Body of pancreas (tissue), 4 donors: Measurements from ENCODE around the gene KMT2D. TPM values are rescaled to one million over a fixed set of nuclear protein-coding genes. Genes with fewer than 3 reads are reported as not detected.

Experiments used
- ATAC-seq: fragments of 150-250 bp; one replicate; pipeline ENCODE4 v1.9.1; 2016
- DNase-seq, 4 donors: peaks; one replicate each; pipeline ENCODE4 v3.0.0-alpha.2; 2019
- H3K27ac ChIP-seq, 4 donors: fragments of 200-600 bp; sonication (generic); 1 replicate in 3 of 4; 2 replicates in 1 of 4; pipeline versions ENCODE4 v1.5.1 to v1.6.1; 2016 to 2019; ENCODE audit warnings: mild to moderate bottlenecking in 1 of 4, mixed read lengths in 1 of 4, moderate library complexity in 1 of 4
- H3K27me3 ChIP-seq, 2 donors: fragments of 200-600 bp; sonication (generic); one replicate each; pipeline ENCODE4 v1.6.0; 2016; ENCODE audit warnings: mild to moderate bottlenecking in 1 of 2
- H3K36me3 ChIP-seq, 2 donors: fragments of 200-600 bp; sonication (generic); replicated peaks in 1 of 2; 2 replicates each; pipeline ENCODE4 v1.5.1; 2016; ENCODE audit warnings: low read depth in 2 of 2; ENCODE audit not compliant: insufficient read depth in 1 of 2
- H3K4me1 ChIP-seq: fragments of 200-600 bp; sonication (generic); one replicate; pipeline ENCODE4 v1.6.0; 2016
- H3K4me3 ChIP-seq, 2 donors: fragments of 200-600 bp; sonication (generic); 1 replicate in 1 of 2; 2 replicates in 1 of 2; pipeline ENCODE4 v1.5.1; 2016 to 2019
- H3K9me3 ChIP-seq, 3 donors: fragments of 200-600 bp; sonication (generic); 1 replicate in 2 of 3; 2 replicates in 1 of 3; pipeline ENCODE4 v1.5.1; 2016
- CTCF ChIP-seq, 7 experiments: fragments of 450-650 bp in 4 of 7; fragments of 200-600 bp in 3 of 7; sonication (generic) in 3 of 7; IDR thresholded peaks; one replicate each; pipeline ENCODE4 v1.5.1; 2016 to 2019; ENCODE audit warnings: antibody characterized with exemption in 7 of 7
- POLR2A ChIP-seq, 3 donors: fragments of 450-650 bp; IDR thresholded peaks; one replicate each; pipeline ENCODE4 v1.6.1; 2016; ENCODE audit warnings: antibody characterized with exemption in 3 of 3, mild to moderate bottlenecking in 2 of 3
- WGBS, 2 donors: methylation state at CpG; one replicate each; pipeline ENCODE4 v1.1.5; 2017; 5-methylcytosine and 5-hydroxymethylcytosine counted together
- intact Hi-C: fragments of 100-400 bp; cut with DNase I; formaldehyde crosslinking; loops from one replicate; pipeline ENCODE4 v1.15.1; 2023
- total RNA-seq, 2 donors: library from RNA; depleted of rRNA; stranded (reverse); fragments of >200 nt; gene quantifications; one replicate each; pipeline ENCODE4 v1.1.0, GENCODE V29; 2016

Gene KMT2D
- total RNA-seq, 2 donors from 2014 or later, result 38.4 to 51.1 TPM

GRCh38 chr12:49097381-49097780 lies 36.8 kb upstream of the KMT2D start:
- TF ChIP-seq CTCF (IDR thresholded peaks at IDR 0.05) (no peak), POLR2A (IDR thresholded peaks at IDR 0.05) (no peak)
- DNase-seq, result no peak
- no peak for ATAC-seq
- Histone ChIP-seq H3K9me3 (no peaks in the 10 kb centered on the region), H3K27me3 (peaks cover 0 to 24% of the 10 kb centered on the region in 2 donors), H3K36me3 (peaks cover 0 to 9% of the 10 kb centered on the region in 2 donors), H3K4me3 (no peak overlapping the region), H3K4me1 (peaks cover 15% of the 10 kb centered on the region), H3K27ac (no peak overlapping the region)
- WGBS, 2 donors, result 71% methylated on average over 3 of the region's 3 CpGs; no CpG with 5 or more reads in 1 of the 2 donors
- intact Hi-C loops, result no loop called here

GRCh38 chr12:49094975-49095365 lies 34.4 kb upstream of the KMT2D start:
- intact Hi-C loops, result no loop called here
- Histone ChIP-seq H3K27ac (no peak overlapping the region), H3K4me1 (peaks cover 39% of the 10 kb centered on the region), H3K9me3 (no peaks in the 10 kb centered on the region), H3K36me3 (no peaks in the 10 kb centered on the region), H3K27me3 (peaks cover 3 to 46% of the 10 kb centered on the region in 2 donors), H3K4me3 (no peak overlapping the region)
- ATAC-seq (no peak), DNase-seq (no peak)
- WGBS, 2 donors, result 52 to 62% methylated on average over 2 of the region's 2 CpGs
- TF ChIP-seq CTCF (IDR thresholded peaks at IDR 0.05), result no peak
- no peak for TF ChIP-seq POLR2A (IDR thresholded peaks at IDR 0.05)

GRCh38 chr12:49094160-49094974 lies 33.8 kb upstream of the KMT2D start, which contains the start of gene DHH:
TSS of gene DHH (minus strand) at chr12:49094801. CDS start at chr12:49094512, 289 bp downstream.
- H3K9me3 ChIP-seq, result no peaks in the 10 kb centered on the region
- H3K27me3 ChIP-seq, result peaks cover 6 to 51% of the 10 kb centered on the region in 2 donors
- no peak for TF ChIP-seq CTCF (IDR thresholded peaks at IDR 0.05)
- TF ChIP-seq POLR2A (IDR thresholded peaks at IDR 0.05), result no peak
- H3K36me3 ChIP-seq, result no peaks in the 10 kb centered on the region
- no peak within 1 kb of the TSS for H3K27ac ChIP-seq
- intact Hi-C loops, result no loop called here
- WGBS, 2 donors, result 2% methylated on average over 19 to 49 of the region's 49 CpGs
- peak; percentile 12 for ATAC-seq
- peak in 3 of 4 donors; percentile 28 to 40 (median 31) for DNase-seq
- H3K4me3 ChIP-seq, result no peak within 1 kb of the TSS
- peaks cover 44% of the 10 kb centered on the region for H3K4me1 ChIP-seq

- H3K27me3 ChIP-seq, result peaks cover 6 to 56% of the 10 kb centered on the region in 2 donors
- 6 to 7% methylated on average over 9 of the region's 9 CpGs for WGBS, 2 donors
These were observed 33.2 kb upstream of the KMT2D start for GRCh38 chr12:49093792-49094159.

More at GRCh38 chr12:49093792-49094159, 33.2 kb upstream of the KMT2D start:
- H3K27ac ChIP-seq, result no peak overlapping the region
- intact Hi-C loops, result no loop called here
- ATAC-seq (no peak), DNase-seq (no peak)
- no peaks in the 10 kb centered on the region for H3K36me3 ChIP-seq
- no peaks in the 10 kb centered on the region for H3K9me3 ChIP-seq
- peaks cover 46% of the 10 kb centered on the region for H3K4me1 ChIP-seq
- H3K4me3 ChIP-seq, result no peak overlapping the region
- no peak for TF ChIP-seq CTCF (IDR thresholded peaks at IDR 0.05)
- TF ChIP-seq POLR2A (IDR thresholded peaks at IDR 0.05), result no peak
